H1 (cell line): Measurements from ENCODE around the gene DYNC2H1. TPM values are rescaled to one million over a fixed set of nuclear protein-coding genes. Genes with fewer than 3 reads are reported as not detected.

Source experiments
- BCL11A ChIP-seq, 2 experiments: IDR thresholded peaks; one replicate each; pipeline ENCODE4 v1.6.1; 2011; ENCODE audit warnings: low read depth in 2 of 2, low read length in 2 of 2, mild to moderate bottlenecking in 2 of 2
- CHD7 ChIP-seq: fragments of 300-600 bp; sonication (generic); IDR thresholded peaks from 2 replicates; pipeline ENCODE4 v1.7.1; 2012; ENCODE audit warnings: low read length, moderate library complexity, mild to moderate bottlenecking, inconsistent platforms; ENCODE audit not compliant: insufficient replicate concordance
- CREB1 ChIP-seq: IDR thresholded peaks from 2 replicates; pipeline ENCODE4 v1.6.1; 2012; ENCODE audit warnings: inconsistent platforms
- CTBP2 ChIP-seq: IDR thresholded peaks from 2 replicates; pipeline ENCODE4 v1.7.0; 2011; ENCODE audit warnings: borderline replicate concordance, mild to moderate bottlenecking, moderate library complexity, mixed read lengths, low read length; ENCODE audit not compliant: insufficient read depth, insufficient read length
- KDM5A ChIP-seq: fragments of 200-600 bp; IDR thresholded peaks from 2 replicates; pipeline ENCODE4 v1.7.1; 2012; ENCODE audit warnings: mild to moderate bottlenecking, low read length, inconsistent platforms, mixed read lengths
- MAX ChIP-seq: IDR thresholded peaks from 2 replicates; pipeline ENCODE4 v1.6.1; 2012; ENCODE audit warnings: inconsistent platforms
- POLR2AphosphoS5 ChIP-seq: IDR thresholded peaks from 2 replicates; pipeline ENCODE4 v1.6.1; 2011; ENCODE audit warnings: low read depth, low read length
- RAD21 ChIP-seq, 2 experiments: IDR thresholded peaks in 1 of 2; conservative IDR thresholded peaks in 1 of 2; 2 replicates each; pipeline ENCODE4 v1.6.1; 2011; ENCODE audit warnings: low read depth in 2 of 2, low read length in 2 of 2, improper control_type of control experiment in 1 of 2, inconsistent platforms in 1 of 2, mild to moderate bottlenecking in 1 of 2, moderate library complexity in 1 of 2
- RXRA ChIP-seq: IDR thresholded peaks from 2 replicates; pipeline ENCODE4 v1.6.1; 2011; ENCODE audit warnings: low read depth, mild to moderate bottlenecking, low read length, moderate library complexity; ENCODE audit not compliant: insufficient read depth
- SIRT6 ChIP-seq: IDR thresholded peaks from one replicate; pipeline ENCODE4 v1.7.1; 2012; ENCODE audit warnings: low read length, inconsistent platforms
- polyA plus RNA-seq, 7 experiments: library from polyadenylated mRNA; depleted of rRNA in 3 of 7; stranded (reverse) in 5 of 7; unstranded in 2 of 7; fragments of >200 nt in 5 of 7; fragments of 200-250 nt in 2 of 7; gene quantifications; 1 replicate in 5 of 7; 2 replicates in 1 of 7; 4 replicates in 1 of 7; pipeline versions ENCODE4 v1.2.1 to v1.2.3, GENCODE V29; 2011 to 2013; ENCODE audit warnings: missing spikeins in 2 of 7, mixed read lengths in 2 of 7
- total RNA-seq: library from RNA; stranded (reverse); fragmentation: NEBNext Ultra II Directional; extraction: Animal tissue kit (Norgen Biotek cat#: 25700); gene quantifications from 2 replicates; pipeline ENCODE4 v1.2.1, GENCODE V29; 2021

The DYNC2H1 gene
- total and polyA plus RNA-seq, 2 of the 8 experiments (the other 6 are each of a cell fraction or from before 2014, with no cell fraction given) = 6.2 to 12.0 TPM

- TF ChIP-seq CHD7 (no peak), CTBP2 (no peak), RXRA (no peak), MAX (peak; percentile 87), CREB1 (no peak), BCL11A (IDR thresholded peaks at IDR 0.05; ENCODE audit: low read depth in 2 of 2, low read length in 2 of 2) (no peak), POLR2AphosphoS5 (peak; percentile 73; the same call in 1 of the 2 replicates), SIRT6 (no peak), RAD21 (IDR thresholded peaks at IDR 0.05 in 1 of 2, conservative IDR thresholded peaks at IDR 0.05 in 1 of 2; ENCODE audit: low read depth in 2 of 2, low read length in 2 of 2) (no peak), KDM5A (no peak)
Observed at GRCh38 chr11:103091064-103091800, 18.0 kb upstream of the DYNC2H1 start (continued).
